Smooth muscle cell (in vitro differentiated cells): ENCODE data around the gene SPATA6L. TPM values are rescaled to one million over a fixed set of nuclear protein-coding genes. Genes with fewer than 3 reads are reported as not detected.

Source experiments
- DNase-seq: peaks from one replicate; lab custom pipeline; 2025; ENCODE audit not compliant: unreplicated experiment; lab: John Stamatoyannopoulos, UW
- H2AFZ ChIP-seq: fragments of 200-600 bp; sonication (generic); 2 replicates; pipeline ENCODE4 v1.6.0; 2016; ENCODE audit warnings: antibody characterized with exemption, low read depth, mild to moderate bottlenecking
- H3F3A ChIP-seq: fragments of 200-600 bp; sonication (generic); 2 replicates; pipeline ENCODE4 v1.6.0; 2017; ENCODE audit warnings: antibody characterized with exemption, low read depth
- H3K27ac ChIP-seq: fragments of 200-600 bp; sonication (generic); 2 replicates; pipeline ENCODE4 v1.5.1; 2016; ENCODE audit warnings: low read depth, mild to moderate bottlenecking
- H3K27me3 ChIP-seq: fragments of 200-600 bp; sonication (generic); 2 replicates; pipeline ENCODE4 v1.6.1; 2016; ENCODE audit warnings: low read depth, mild to moderate bottlenecking
- H3K36me3 ChIP-seq: fragments of 200-600 bp; sonication (generic); 2 replicates; pipeline ENCODE4 v1.5.1; 2016; ENCODE audit warnings: low read depth
- H3K4me1 ChIP-seq: fragments of 200-600 bp; sonication (generic); 2 replicates; pipeline ENCODE4 v1.5.1; 2016; ENCODE audit warnings: low read depth
- H3K4me2 ChIP-seq: fragments of 200-600 bp; sonication (generic); 2 replicates; pipeline ENCODE4 v1.6.0; 2016; ENCODE audit warnings: mild to moderate bottlenecking
- H3K4me3 ChIP-seq: fragments of 200-600 bp; sonication (generic); 2 replicates; pipeline ENCODE4 v1.5.1; 2016; ENCODE audit warnings: mild to moderate bottlenecking
- H3K79me2 ChIP-seq: fragments of 200-600 bp; sonication (generic); 2 replicates; pipeline ENCODE4 v1.6.0; 2016; ENCODE audit warnings: low read depth, mild to moderate bottlenecking
- H3K9ac ChIP-seq: fragments of 200-600 bp; sonication (generic); 2 replicates; pipeline ENCODE4 v1.6.0; 2016; ENCODE audit warnings: low read depth
- H3K9me3 ChIP-seq: fragments of 200-600 bp; sonication (generic); replicated peaks from 2 replicates; pipeline ENCODE4 v1.5.1; 2016; ENCODE audit warnings: low read depth
- H4K20me1 ChIP-seq: fragments of 200-600 bp; sonication (generic); 2 replicates; pipeline ENCODE4 v1.6.0; 2016; ENCODE audit warnings: low read depth
- WGBS: methylation state at CpG from one replicate; pipeline ENCODE4 v1.1.7; 2016; ENCODE audit warnings: low lambda C conversion rate; 5-methylcytosine and 5-hydroxymethylcytosine counted together
- polyA plus RNA-seq: library from polyadenylated mRNA; unstranded; fragments of >200 nt; fragmentation: Nextera tagmentation; extraction: Ambion mirVana; gene quantifications from 2 replicates; pipeline ENCODE4 v1.2.1, GENCODE V29; 2016
- total RNA-seq: library from RNA; depleted of rRNA; stranded (reverse); fragments of >200 nt; gene quantifications from 2 replicates; pipeline ENCODE4 v1.2.3, GENCODE V29; 2014
- TF ChIP-seq, protein P1 (sequence below): fragments of 200-600 bp; sonication (generic); IDR thresholded peaks from 2 replicates; pipeline ENCODE4 v1.5.1; 2017; ENCODE audit warnings: borderline replicate concordance, mild to moderate bottlenecking, antibody characterized with exemption; ENCODE audit not compliant: insufficient read depth, poor library complexity, severe bottlenecking

The SPATA6L gene
- total and polyA plus RNA-seq, 2 experiments from 2014 or later = 0.57 to 0.67 TPM

DNA sequence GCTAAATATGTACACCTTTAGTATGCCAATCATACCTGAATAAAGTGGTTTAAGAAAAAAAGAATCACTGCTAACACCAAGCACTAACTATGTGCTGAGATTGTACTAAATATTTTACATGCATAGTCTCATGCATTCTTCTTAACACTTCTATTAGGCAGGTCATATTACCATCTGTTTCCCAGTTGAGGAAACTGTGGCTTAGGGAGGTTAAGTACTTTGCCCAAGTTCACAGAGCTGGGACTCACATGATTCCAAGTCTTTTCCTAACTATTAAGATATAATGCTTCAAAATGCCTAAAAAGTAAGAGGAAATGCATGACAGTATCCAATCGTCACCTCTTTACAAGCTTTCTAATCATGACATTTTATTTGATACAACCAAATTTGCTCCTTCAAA is 73.4 kb downstream of the SPATA6L start:
- Histone ChIP-seq H3K36me3 (no peaks in the 10 kb centered on the region), H2AFZ (no peak overlapping the region), H3K9me3 (no peaks in the 10 kb centered on the region), H3K4me3 (no peak overlapping the region), H3K4me1 (peaks cover 4% of the 10 kb centered on the region), H3F3A (no peaks in the 10 kb centered on the region), H3K27me3 (no peaks in the 10 kb centered on the region), H3K27ac (no peak overlapping the region), H3K79me2 (no peaks in the 10 kb centered on the region), H3K4me2 (peak overlapping the region; percentile 61), H4K20me1 (no peaks in the 10 kb centered on the region), H3K9ac (no peak overlapping the region)
- no peak for DNase-seq
- TF ChIP-seq, protein P1, sequence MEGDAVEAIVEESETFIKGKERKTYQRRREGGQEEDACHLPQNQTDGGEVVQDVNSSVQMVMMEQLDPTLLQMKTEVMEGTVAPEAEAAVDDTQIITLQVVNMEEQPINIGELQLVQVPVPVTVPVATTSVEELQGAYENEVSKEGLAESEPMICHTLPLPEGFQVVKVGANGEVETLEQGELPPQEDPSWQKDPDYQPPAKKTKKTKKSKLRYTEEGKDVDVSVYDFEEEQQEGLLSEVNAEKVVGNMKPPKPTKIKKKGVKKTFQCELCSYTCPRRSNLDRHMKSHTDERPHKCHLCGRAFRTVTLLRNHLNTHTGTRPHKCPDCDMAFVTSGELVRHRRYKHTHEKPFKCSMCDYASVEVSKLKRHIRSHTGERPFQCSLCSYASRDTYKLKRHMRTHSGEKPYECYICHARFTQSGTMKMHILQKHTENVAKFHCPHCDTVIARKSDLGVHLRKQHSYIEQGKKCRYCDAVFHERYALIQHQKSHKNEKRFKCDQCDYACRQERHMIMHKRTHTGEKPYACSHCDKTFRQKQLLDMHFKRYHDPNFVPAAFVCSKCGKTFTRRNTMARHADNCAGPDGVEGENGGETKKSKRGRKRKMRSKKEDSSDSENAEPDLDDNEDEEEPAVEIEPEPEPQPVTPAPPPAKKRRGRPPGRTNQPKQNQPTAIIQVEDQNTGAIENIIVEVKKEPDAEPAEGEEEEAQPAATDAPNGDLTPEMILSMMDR = no peak
- WGBS = 83% methylated on average over 1 of the region's 1 CpG

DNA sequence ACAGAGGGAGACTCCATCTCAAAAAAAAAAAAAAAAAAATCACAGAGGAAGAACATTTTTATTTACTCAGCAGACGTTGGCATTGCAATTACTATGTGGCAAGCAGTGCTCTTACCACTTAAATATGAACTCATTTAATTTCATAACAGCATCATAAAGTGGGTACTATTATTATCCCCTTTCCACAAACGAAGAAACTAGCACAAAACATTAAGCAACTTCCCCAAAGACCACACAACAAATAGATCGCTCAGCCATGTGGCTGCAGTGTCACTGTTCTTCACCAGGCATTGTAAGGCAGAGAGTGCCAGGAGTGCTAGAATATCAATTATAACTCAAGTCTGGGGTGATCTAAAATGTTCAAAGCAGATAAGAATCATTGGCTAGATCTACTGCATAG is 74.0 kb downstream of the SPATA6L start:
- Histone ChIP-seq H3K9me3 (no peaks in the 10 kb centered on the region), H3K4me3 (no peak overlapping the region), H2AFZ (no peak overlapping the region), H3K9ac (no peak overlapping the region), H3K36me3 (no peaks in the 10 kb centered on the region), H3K27me3 (no peaks in the 10 kb centered on the region), H4K20me1 (no peaks in the 10 kb centered on the region), H3K79me2 (no peaks in the 10 kb centered on the region), H3K4me1 (peaks cover 4% of the 10 kb centered on the region), H3F3A (no peaks in the 10 kb centered on the region), H3K4me2 (no peak overlapping the region), H3K27ac (no peak overlapping the region)
- TF ChIP-seq, protein P1 = no peak
- DNase-seq = no peak
- WGBS = 88% methylated on average over 3 of the region's 3 CpGs

DNA sequence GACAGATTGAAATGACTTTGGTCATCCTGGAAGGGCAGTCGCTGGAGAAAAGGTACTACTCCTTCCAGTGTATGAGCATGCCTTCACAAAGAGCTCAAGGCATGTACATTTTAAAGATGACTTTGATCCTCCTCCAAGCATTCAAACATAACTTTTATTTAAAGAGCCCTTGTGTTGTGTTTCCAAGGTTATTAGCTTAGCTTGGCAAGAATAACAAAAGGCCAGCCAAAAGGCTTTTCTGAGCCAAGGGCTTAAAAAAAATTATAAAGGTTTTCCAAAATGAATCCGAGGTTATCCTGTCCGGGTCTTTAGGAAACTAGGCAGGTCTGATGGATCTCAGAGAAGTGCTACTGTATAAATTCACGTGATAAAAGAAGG is 75.2 kb downstream of the SPATA6L start:
- no peak overlapping the region for H2AFZ ChIP-seq
- H3K27ac ChIP-seq = peak overlapping the region; percentile 26
- no peaks in the 10 kb centered on the region for H3K79me2 ChIP-seq
- TF ChIP-seq, protein P1 = no peak
- H3K27me3 ChIP-seq = no peaks in the 10 kb centered on the region
- H3F3A ChIP-seq = no peaks in the 10 kb centered on the region
- no peaks in the 10 kb centered on the region for H3K9me3 ChIP-seq
- peak overlapping the region; percentile 47 for H3K4me2 ChIP-seq
- H3K4me1 ChIP-seq = no peaks in the 10 kb centered on the region
- H3K9ac ChIP-seq = no peak overlapping the region
- H3K4me3 ChIP-seq = no peak overlapping the region
- no peak for DNase-seq
- 86% methylated on average over 4 of the region's 4 CpGs for WGBS
- H4K20me1 ChIP-seq = no peaks in the 10 kb centered on the region
- no peaks in the 10 kb centered on the region for H3K36me3 ChIP-seq

DNA sequence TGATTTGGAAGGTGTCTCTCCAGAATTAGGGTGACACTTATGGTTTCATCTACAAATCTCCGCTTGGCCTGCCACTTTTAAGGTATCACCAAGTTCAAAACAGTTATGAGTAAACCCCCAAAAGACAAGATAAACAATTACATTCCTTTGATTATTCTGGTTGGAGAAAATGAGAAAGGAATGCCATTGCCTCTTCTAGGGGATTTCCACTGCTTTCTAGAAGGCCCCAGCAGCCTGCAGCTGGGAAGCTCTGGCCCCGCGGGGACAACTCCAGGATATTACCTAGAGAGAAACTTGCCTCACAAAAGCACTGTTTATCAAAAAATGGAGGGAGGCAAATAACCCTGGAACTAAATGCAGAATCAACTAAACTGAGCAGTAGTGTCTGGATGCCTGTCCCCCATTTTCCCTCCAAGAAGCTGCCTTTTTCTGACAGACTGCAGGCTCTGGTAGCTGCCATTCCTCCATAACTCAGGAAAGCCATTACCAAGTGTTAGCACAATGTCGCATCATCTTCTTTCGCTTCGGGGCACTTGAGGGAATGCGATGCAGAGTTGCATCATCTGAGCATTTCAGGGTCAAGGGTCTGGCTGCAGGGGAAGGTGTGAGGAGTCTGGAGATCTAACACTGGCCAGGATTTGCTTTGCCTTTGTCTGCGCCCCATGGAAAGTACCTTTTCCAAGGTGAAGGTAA is 75.7 kb downstream of the SPATA6L start:
- no peak for DNase-seq
- 55% methylated on average over 8 of the region's 8 CpGs for WGBS
- H3K27me3 ChIP-seq = no peaks in the 10 kb centered on the region
- peak overlapping the region; percentile 47 for H3K4me2 ChIP-seq
- no peak overlapping the region for H3K4me3 ChIP-seq
- H3K9ac ChIP-seq = no peak overlapping the region
- H2AFZ ChIP-seq = no peak overlapping the region
- no peaks in the 10 kb centered on the region for H3K9me3 ChIP-seq
- no peaks in the 10 kb centered on the region for H3F3A ChIP-seq
- peak overlapping the region; percentile 26 for H3K27ac ChIP-seq
- no peaks in the 10 kb centered on the region for H3K79me2 ChIP-seq
- H3K36me3 ChIP-seq = no peaks in the 10 kb centered on the region
- TF ChIP-seq, protein P1 = no peak
- no peaks in the 10 kb centered on the region for H4K20me1 ChIP-seq
- no peaks in the 10 kb centered on the region for H3K4me1 ChIP-seq
